ENCODE measurements around the gene EPHB1.

The EPHB1 gene

DNA sequence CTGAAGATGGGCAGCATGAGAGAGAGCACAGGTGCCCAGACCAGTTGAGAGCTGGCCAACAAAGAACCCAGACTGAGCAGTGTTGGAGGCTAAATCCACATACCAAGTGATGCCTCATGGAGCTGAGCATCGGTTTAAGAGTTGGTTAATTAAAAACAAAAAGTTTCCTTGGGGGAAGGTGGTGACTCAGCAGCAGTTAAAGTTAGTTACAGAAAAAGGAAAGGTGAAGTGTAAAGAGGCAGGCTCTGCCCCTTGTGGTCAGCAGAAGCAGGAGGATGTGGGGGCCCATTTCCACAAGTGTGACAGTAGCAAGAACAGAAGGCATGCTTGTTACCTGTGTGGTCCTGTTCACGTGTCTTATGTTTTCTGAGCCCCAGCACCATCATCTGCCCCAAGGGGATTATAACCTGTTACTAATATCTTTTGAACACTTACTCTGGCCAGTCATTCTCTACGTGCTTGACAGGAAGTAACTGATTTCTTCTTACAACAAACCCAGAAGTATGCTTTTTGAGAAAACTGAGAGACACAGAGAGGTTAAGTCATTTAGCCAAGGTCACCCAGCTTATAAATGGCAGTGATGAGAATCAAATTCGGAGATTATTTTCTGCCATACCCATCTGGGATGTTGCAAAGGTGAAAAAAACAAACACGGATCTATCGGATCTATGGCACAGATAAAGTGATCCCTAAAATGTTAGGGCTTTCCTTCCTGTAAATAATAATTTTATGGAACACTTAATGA is 91.0 kb downstream of the EPHB1 start:
- in situ Hi-C loops (cut with HindIII; ENCODE audit: low sequenced_read_pairs) = no loop called here
- TF ChIP-seq CTCF (IDR thresholded peaks at IDR 0.05; ENCODE audit: low read depth, low read length) = no peak
- no peak overlapping the region for H3K4me3 ChIP-seq (ENCODE audit: low read depth, low read length)
- peak; percentile 9 for DNase-seq (ENCODE audit: low read depth, low spot score)

- no peak for DNase-seq (ENCODE audit: low read depth, low spot score)
- in situ Hi-C loops (cut with HindIII; ENCODE audit: low sequenced_read_pairs) = no loop called here
- TF ChIP-seq CTCF (IDR thresholded peaks at IDR 0.05; ENCODE audit: low read depth, low read length) = no peak
- H3K4me3 ChIP-seq (ENCODE audit: low read depth, low read length) = no peak overlapping the region
Observed at GRCh38 chr3:134886991-134887390, 91.9 kb downstream of the EPHB1 start.

DNA sequence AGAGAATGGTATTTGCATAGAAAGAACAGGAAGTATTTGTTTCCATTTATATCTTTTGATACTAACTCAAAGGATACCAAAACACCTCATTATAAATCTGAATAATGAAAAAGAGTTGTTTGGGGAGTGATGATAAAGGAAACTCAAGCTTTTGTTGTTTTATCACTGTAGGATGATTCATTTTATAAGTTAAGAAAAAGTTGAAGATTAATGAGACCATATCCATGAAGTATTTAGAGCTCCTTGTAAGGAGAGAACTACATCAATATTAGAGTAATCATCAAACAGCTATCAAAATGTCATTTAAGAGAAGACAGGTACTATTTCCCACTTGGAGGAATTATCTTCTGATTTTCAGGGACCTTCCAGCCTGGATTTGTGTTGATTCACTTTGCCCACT is 92.5 kb downstream of the EPHB1 start:
- no peak for DNase-seq (ENCODE audit: low read depth, low spot score)
- TF ChIP-seq CTCF (IDR thresholded peaks at IDR 0.05; ENCODE audit: low read depth, low read length) = no peak
- in situ Hi-C loops (cut with HindIII; ENCODE audit: low sequenced_read_pairs) = no loop called here
- no peak overlapping the region for H3K4me3 ChIP-seq (ENCODE audit: low read depth, low read length)

- H3K4me3 ChIP-seq (ENCODE audit: low read depth, low read length) = no peak overlapping the region
- no peak for DNase-seq (ENCODE audit: low read depth, low spot score)
- no peak for TF ChIP-seq CTCF (IDR thresholded peaks at IDR 0.05; ENCODE audit: low read depth, low read length)
- in situ Hi-C loops (cut with HindIII; ENCODE audit: low sequenced_read_pairs) = no loop called here
Observed at GRCh38 chr3:134892326-134892725, 97.3 kb downstream of the EPHB1 start.

GRCh38 chr3:134892761-134893160 is 97.7 kb downstream of the EPHB1 start:
- DNase-seq (ENCODE audit: low read depth, low spot score) = no peak
- TF ChIP-seq CTCF (IDR thresholded peaks at IDR 0.05; ENCODE audit: low read depth, low read length) = no peak
- in situ Hi-C loops (cut with HindIII; ENCODE audit: low sequenced_read_pairs) = no loop called here
- H3K4me3 ChIP-seq (ENCODE audit: low read depth, low read length) = no peak overlapping the region

DNA sequence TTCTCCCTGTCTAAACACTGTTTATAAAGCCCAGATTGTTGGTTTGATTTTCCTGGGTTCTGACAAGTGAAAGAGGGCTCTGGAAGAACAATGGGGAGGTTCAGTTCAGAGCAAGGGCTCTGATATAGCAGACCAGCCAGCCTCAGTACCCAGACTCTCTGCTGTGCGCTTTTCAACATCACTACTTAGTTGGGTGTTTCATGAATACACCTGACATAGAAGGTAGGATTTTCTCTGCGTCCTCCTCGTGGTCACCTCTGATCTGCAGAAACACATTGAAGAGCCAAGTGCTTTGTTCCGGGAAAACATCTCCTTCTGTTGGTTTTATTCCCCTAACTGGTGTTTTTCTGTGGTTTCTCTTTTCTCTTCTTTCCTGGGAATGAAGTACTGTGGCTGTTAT is 99.5 kb downstream of the EPHB1 start:
- TF ChIP-seq CTCF (IDR thresholded peaks at IDR 0.05; ENCODE audit: low read depth, low read length) = no peak
- in situ Hi-C loops (cut with HindIII; ENCODE audit: low sequenced_read_pairs) = no loop called here

More for the DNA sequence above, 99.5 kb downstream of the EPHB1 start:
- no peak for DNase-seq (ENCODE audit: low read depth, low spot score)
- no peak overlapping the region for H3K4me3 ChIP-seq (ENCODE audit: low read depth, low read length)

All from astrocyte of the spinal cord (primary cell).